HUDEP-2 (cell line): ENCODE results near the gene C16orf90.

Experiments used
- DNase-seq, 76 experiments: peaks; one replicate each; lab custom pipeline; 2025; ENCODE audit not compliant: unreplicated experiment in 76 of 76; lab: John Stamatoyannopoulos, UW

C16orf90 gene

DNA sequence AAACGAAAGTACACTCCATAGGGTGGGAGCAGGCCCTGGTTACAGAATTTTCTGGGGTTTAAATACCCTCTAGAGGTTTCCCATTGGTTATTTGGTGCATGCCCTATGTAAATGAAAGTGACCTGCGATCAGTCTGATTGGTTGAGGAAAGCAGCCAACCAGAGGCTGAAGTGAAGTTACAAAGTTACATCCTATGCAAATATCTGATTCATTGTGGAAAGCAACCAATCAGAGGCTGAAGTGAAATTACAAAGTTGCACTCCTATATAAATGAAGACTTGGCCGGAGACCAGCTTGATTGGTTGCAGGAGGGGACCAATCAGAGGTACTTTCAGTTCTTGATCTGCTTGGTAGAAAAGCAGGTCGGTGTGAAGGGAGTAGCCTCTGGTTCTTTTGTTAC lies 27.4 kb downstream of the C16orf90 start:
- no peak for DNase-seq

DNA sequence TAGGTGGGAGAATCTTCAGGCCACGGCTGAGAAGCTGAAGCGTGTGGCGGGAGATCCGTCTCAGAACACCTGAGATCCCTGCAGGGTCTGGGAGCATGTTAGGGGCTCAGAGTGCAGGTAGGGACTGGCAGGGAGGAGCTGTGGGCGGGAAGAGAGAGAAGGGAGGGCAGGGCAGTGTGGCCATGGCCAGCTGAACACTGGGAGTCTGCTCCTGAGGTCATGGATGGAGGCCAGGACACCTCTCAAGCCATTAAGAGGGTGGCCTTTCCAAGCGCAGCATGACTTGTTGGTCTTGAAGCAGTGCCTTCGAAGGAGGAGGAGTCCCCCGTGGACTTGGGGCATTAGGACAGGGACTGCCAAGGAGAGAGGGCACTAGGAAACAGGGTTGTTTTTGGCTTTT lies 28.1 kb downstream of the C16orf90 start:
- DNase-seq = no peak

DNA sequence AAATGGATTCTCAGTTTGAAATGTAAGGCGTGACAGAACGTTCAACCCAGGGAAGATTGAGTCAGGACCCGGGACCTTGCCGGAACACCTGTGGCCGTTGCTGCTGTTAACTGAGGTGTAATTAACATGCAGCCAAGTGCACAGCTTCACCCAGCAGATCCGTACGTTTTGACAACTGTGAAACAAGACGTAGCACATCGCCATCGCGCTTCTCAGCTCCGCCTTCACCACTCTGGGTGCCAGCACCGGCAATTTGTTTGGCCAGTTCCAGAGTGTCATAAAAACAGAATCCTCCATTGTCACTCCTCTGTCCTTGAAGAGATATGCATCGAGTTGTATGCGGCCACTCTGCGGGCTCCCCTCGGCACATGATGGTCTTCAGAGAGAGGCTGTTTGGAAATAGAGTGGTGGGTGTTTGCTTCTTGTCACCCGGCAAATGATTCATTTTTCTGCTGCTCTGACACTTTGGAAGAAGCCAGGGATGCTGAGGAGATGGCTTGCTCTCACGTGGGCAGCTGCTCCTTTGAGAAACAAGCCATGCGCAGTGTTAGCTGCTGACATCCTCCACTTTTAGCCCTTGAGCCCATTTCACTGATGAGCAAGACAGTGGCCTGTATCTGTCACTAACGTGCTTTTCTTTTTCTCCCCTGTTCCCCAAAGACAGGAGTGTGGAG lies 29.2 kb downstream of the C16orf90 start:
- no peak for DNase-seq

DNA sequence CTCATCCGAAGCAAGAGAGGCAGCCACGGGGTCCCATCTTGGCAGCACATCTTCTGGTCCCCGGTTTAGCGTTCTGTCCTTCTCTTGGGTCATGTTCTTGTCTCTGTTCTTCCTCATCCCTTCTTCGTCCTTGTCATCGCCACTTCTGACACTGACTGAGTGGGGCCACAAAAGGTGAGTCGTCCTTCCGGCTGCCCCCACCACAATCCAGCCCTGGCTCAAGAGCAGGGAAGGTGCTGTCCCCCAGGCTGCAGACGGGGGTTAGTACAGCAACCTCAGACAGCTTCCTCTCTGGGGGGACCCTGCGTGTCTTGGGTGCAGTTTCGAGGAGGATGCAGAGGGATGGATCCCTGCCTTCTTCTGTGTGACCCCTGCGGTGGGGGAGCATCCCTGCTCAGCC lies 30.0 kb downstream of the C16orf90 start:
- no peak for DNase-seq

DNA sequence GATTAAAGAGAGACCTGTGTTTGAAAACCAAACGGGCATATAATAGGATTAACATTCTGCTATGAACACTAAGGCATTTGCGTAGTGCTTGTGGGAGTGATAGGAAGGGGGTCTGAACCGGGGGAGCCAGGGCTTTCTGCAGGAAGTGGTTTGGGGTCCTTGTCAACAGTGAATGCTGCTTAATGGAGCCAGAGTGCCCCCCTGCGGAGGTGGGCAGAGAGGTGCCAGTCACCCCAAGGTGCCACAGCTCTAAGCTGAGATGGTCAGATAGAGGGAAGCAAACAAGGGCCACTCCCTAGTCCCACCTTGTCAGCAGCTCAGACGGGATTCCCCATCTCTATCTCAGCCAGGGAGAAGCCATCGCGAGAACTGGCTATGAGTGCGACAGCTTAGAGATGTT lies 34.1 kb downstream of the C16orf90 start:
- DNase-seq = peak in 12 of 76 experiments; percentile 5 to 42 (median 12)

DNA sequence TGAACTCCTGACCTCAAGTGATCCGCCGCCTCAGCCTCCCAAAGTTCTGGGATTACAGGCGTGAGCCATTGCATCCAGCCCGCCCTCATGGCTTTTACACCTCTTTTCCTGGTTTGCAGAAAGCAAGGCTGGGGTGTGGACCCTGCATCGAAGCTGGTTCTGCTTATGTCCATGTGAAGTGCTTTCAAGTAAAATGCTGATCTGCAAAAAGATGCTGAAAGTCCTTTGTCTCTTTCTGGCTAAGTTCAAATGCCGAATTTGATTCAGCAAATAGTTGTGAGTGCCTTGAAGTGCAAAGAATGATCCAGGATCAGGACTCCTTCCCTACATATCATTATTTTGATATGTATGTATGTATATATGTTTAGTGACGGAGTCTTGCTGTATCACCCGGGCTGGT lies 34.7 kb downstream of the C16orf90 start:
- no peak for DNase-seq

DNA sequence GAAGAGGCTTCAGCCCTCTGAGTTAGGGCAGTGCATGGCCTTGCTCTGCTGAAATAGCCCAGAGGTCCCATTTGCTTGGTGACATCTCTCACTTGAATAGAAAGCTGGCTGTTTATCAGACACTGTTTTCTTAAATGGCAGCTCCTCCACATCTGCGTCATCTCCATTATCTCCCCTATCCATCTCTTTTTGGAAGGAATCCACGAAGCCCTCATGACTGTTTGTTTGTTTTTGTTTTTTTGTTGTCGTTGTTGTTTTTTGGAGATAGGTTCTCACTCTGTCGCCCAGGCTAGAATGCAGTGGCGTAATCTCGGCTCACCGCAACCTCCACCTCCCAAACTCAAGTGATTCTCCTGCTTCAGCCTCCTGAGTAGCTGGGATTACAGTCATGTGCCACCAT lies 35.2 kb downstream of the C16orf90 start:
- peak in 2 of 76 experiments; percentile 1 to 12 for DNase-seq

DNA sequence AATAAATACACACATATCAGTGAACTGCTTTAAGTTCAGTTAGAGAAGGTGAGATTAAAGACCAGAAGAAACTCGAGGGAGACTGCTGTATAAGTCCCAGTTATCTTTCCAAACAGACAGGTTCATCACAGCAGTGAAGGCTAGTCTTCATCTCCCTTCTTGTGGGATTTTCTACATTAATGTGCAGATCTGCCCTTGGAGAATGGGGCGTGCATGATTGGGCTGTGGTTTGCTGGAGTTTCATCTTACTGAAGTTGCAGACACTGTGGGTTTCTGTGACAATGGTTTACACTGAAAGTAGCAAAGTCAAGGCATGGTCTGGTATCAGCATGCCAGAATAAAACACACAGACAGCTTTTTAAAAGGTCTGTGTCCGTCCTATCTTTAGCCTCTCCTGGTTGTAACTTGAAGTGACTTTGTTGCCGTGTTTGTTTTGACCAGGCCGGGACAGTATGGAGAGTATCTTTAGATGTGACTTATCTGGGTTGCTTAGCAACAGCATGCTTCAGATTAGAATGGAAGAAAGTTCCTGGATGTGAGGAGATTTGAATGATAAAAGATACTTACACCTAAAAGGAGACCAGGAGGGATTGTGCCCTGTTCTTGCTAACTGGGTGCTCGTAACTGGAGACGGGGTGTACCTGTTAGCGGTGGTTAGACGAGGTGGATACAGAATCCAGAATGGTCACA lies 35.7 kb downstream of the C16orf90 start:
- no peak for DNase-seq

DNA sequence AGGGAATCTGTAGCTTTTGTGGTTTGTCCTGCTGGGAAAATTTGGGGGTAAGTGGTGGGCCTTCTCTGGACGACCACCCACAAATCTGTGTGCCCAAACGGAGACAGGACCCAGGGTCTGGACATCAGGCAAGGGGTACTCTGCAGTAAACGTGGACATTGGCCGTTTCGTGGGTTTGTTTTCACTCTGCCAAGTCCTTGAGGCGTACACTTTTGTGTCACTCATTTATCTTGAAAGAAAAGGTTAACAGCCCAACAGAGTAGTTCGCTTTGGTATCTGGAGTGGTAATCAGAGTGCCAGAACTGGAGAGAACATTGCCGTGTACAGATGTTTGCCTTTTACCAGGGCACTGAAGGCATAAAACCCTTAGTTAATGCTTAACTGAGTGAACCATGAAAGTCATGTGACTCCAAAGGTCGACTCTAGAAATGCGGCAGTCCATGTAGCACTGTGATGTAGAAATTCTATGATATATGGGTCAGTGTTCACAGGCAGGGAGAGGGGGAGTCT lies 36.4 kb downstream of the C16orf90 start:
- peak in 13 of 76 experiments; percentile 8 to 48 (median 22) for DNase-seq

DNA sequence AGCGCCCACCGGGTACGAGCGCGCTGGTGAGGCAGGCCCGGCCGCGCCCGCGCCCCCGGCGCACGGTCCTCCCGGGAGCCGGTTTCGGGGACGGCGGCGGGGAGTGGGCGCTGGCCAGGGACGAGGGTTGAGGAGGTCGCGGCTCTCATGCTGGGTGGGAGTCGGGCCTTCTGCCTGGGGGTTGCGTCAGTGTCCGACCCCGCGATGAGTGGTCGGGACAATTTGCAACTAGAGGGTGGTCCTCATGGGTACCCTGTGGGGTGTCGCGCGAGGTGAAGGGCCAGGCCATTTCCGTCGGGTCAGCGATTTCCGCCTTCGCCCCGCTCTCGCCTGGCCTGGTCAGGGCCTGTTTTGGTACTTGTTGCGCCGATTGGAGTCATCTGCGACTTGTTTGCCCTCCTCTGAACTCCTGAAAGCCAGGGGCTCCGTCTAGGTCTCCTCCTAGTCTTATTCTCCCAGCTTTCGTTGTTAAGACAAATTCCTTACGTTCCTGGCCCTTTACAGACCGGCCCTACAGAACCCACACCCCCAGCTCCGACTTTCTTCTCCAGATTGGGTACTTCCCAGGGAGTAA lies 36.9 kb downstream of the C16orf90 start:
- peak in 1 of 76 experiments; percentile 22 for DNase-seq

DNA sequence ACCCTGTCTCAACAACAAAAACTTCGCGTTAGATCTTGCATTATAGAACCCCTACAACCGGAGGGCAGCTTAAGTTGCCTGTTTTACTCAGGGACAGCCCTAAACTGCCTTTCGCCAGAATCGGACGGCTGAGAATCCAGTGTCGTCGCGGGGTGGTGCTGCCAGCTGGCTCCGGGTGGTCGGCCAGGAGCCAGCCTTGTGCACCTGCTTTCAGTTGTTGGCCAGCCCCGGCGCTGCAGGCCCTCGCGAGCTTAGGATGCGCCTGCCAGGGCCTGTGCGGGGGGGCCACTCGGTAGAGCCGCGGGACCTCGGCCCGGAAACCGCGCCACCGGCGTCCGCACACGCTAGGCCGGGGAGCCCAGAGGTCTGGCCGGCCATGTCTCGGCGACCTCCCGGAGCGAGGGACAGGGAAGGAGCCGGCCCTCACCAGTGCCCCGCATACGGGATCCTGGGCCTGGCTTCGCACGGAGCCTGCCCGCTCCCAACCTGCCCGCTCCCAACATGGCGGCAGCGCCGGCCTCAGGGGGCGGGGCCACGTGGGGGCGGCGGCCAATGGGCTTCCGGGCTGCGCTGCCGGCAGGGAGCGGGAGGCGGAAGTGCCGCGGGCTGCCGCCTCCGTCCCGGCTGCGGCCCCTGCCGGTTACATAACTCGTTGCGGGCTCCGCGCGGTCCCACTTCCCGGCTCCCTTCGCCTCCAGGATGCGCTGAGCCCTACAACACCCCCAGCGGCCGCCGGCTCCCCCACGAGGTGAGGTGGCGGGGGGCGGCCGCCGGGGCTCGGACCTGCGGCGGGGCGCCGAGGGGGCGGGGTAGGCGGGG lies 37.6 kb downstream of the C16orf90 start:
- DNase-seq = peak in 71 of 76 experiments; percentile 24 to 91 (median 78)

DNA sequence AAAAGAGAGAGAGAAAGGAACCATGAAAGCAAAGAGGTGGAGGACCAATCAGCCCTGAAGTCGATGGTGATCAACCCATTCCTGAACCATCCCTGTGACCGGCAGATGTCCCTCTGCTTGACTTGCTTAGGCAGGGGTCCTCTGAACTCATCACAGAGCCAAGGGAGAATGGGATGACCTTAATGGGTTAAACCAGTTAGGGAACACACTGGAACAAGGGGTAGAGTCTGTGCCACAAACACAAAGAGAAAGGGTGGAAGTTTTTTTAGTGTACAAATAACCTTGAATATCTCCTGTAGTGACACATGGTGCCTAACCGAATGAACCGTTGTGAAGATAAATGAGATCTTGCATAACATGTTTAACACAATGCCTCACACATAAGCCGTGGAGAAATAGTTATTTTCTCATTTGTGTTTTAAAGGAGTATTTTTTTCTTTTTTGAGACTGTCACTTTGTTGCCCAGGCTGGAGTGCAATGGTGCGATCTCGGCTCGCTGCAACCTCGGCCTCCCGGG lies 40.6 kb downstream of the C16orf90 start:
- no peak for DNase-seq

DNA sequence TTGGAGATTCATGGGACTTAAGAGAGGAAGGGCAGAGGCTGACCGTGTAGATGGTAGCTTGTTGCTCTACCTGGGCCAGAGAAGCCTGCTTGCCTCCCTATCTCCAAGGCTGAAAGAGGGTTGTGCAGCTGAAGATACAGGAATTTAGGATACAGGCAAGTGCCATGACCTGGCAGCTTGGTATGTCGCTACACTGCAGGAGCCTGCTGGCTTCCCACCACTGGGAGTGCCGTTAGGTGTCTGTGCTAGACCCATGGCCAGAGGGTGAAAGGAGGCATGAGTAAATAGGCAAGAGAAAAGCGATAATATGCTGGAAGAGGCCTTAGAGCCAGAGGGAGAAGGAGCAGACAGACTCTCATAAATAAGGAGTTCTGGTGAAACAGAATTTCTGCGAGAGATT lies 41.2 kb downstream of the C16orf90 start:
- DNase-seq = no peak

DNA sequence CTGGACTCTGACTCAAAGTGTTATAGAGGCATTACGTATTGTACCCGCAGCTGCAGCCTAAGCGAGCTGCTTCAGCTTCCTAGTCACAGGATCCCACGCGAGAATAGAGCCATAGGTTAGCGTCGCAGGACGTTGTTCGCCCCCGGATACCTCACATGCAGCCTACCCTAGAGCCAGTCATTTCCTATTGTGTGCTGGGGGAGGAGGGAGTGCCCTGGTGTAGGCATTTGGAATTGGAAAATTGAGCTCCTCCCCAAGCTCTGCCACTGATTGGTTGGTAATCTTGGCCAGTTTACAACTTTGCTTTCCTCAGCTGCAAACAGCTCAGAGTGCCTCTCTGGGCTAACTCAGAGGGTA lies 51.3 kb downstream of the C16orf90 start:
- peak in 12 of 76 experiments; percentile 6 to 46 (median 32) for DNase-seq
